Osteocyte (in vitro differentiated cells): ENCODE data around the gene HEMK1. TPM values are rescaled to one million over a fixed set of nuclear protein-coding genes. Genes with fewer than 3 reads are reported as not detected.

Experiments used
- DNase-seq: peaks from one replicate; pipeline ENCODE4 v3.0.0; 2021; ENCODE audit warnings: mixed read lengths; ENCODE audit not compliant: unreplicated experiment; ENCODE audit errors: extremely low spot score
- H3K27ac Mint-ChIP-seq: one replicate; pipeline ENCODE4 v1.8.0; 2021; ENCODE audit warnings: mild to moderate bottlenecking, mixed read lengths; ENCODE audit not compliant: unreplicated experiment
- H3K27me3 Mint-ChIP-seq: one replicate; pipeline ENCODE4 v1.8.0; 2021; ENCODE audit warnings: mixed read lengths; ENCODE audit not compliant: unreplicated experiment
- H3K36me3 Mint-ChIP-seq: one replicate; pipeline ENCODE4 v1.8.0; 2021; ENCODE audit warnings: mixed read lengths; ENCODE audit not compliant: unreplicated experiment
- H3K4me1 Mint-ChIP-seq: one replicate; pipeline ENCODE4 v1.8.0; 2021; ENCODE audit warnings: mixed read lengths; ENCODE audit not compliant: unreplicated experiment
- H3K4me3 Mint-ChIP-seq: one replicate; pipeline ENCODE4 v1.8.0; 2021; ENCODE audit warnings: mild to moderate bottlenecking, moderate library complexity, mixed read lengths; ENCODE audit not compliant: unreplicated experiment
- H3K9me3 Mint-ChIP-seq: one replicate; pipeline ENCODE4 v1.8.0; 2021; ENCODE audit warnings: mixed read lengths; ENCODE audit not compliant: unreplicated experiment
- CTCF ChIP-seq: fragments of 200-600 bp; sonication (generic); IDR thresholded peaks from 2 replicates; pipeline ENCODE4 v1.5.0; 2021; ENCODE audit warnings: antibody characterized with exemption, mild to moderate bottlenecking, moderate library complexity
- total RNA-seq: library from RNA; stranded (reverse); gene quantifications from 2 replicates; pipeline ENCODE4 v1.2.1, GENCODE V29; 2021

Gene HEMK1
- total RNA-seq, 1 donor from 2014 or later, result 23.1 TPM

- H3K9me3 Mint-ChIP-seq, result no peaks in the 10 kb centered on the region
These were observed 32.7 kb upstream of the HEMK1 start for GRCh38 chr3:50536471-50537180.

GRCh38 chr3:50537421-50538129 lies 31.7 kb upstream of the HEMK1 start:
- peaks cover 9% of the 10 kb centered on the region for H3K4me1 Mint-ChIP-seq
- TF ChIP-seq CTCF, result no peak
- H3K36me3 Mint-ChIP-seq, result no peaks in the 10 kb centered on the region
- H3K4me3 Mint-ChIP-seq, result no peak overlapping the region
- peaks cover 38% of the 10 kb centered on the region for H3K27me3 Mint-ChIP-seq
- DNase-seq, result no peak
- H3K9me3 Mint-ChIP-seq, result no peaks in the 10 kb centered on the region
- H3K27ac Mint-ChIP-seq, result no peak overlapping the region

More at GRCh38 chr3:50536471-50537180, 32.7 kb upstream of the HEMK1 start:
- Mint-ChIP-seq H3K4me3 (no peak overlapping the region), H3K36me3 (no peaks in the 10 kb centered on the region), H3K4me1 (peaks cover 18% of the 10 kb centered on the region), H3K27me3 (peaks cover 38% of the 10 kb centered on the region), H3K27ac (no peak overlapping the region)
- no peak for TF ChIP-seq CTCF
- DNase-seq, result no peak

GRCh38 chr3:50539356-50540286 lies 29.7 kb upstream of the HEMK1 start:
- Mint-ChIP-seq H3K9me3 (no peaks in the 10 kb centered on the region), H3K27ac (no peak overlapping the region), H3K36me3 (no peaks in the 10 kb centered on the region), H3K4me1 (peaks cover under 1% of the 10 kb centered on the region), H3K4me3 (no peak overlapping the region), H3K27me3 (peaks cover 37% of the 10 kb centered on the region)
- DNase-seq, result no peak
- TF ChIP-seq CTCF, result no peak

- no peaks in the 10 kb centered on the region for H3K4me1 Mint-ChIP-seq
These were observed 26.9 kb upstream of the HEMK1 start for GRCh38 chr3:50542177-50543034.

More at GRCh38 chr3:50542177-50543034, 26.9 kb upstream of the HEMK1 start:
- Mint-ChIP-seq H3K27ac (no peak overlapping the region), H3K36me3 (no peaks in the 10 kb centered on the region), H3K4me3 (no peak overlapping the region), H3K27me3 (peaks cover 28% of the 10 kb centered on the region), H3K9me3 (no peaks in the 10 kb centered on the region)
- peak; percentile 89 for DNase-seq
- TF ChIP-seq CTCF, result peak; percentile 88
